GM12872 (cell line): ENCODE measurements around the gene MAGI2.

Source experiments
- TF ChIP-seq, protein P1 (sequence below): IDR thresholded peaks from 3 replicates; pipeline ENCODE4 v1.5.1; 2011; ENCODE audit warnings: low read depth, mild to moderate bottlenecking, low read length, moderate library complexity; ENCODE audit not compliant: insufficient read depth

MAGI2 gene

DNA sequence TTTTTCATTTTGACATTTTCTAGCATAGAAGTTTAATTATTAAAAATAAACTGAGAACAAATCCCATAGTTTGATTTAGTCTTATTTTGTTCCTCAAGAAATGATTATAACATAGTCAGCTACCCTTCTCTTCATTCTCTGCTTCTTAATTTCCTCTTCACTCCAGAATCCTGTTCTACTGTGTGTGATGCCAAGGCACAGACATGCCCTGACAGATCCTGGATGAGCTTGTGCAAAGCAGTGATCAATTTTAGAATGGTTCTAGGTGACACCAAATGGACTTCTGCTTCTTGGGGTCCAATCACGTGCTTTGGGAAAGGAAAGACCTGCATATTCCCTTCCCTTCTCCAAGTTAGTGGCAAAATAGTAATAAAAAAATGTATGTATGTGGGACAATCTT, 665.6 kb downstream of the MAGI2 start:
- TF ChIP-seq, protein P1, sequence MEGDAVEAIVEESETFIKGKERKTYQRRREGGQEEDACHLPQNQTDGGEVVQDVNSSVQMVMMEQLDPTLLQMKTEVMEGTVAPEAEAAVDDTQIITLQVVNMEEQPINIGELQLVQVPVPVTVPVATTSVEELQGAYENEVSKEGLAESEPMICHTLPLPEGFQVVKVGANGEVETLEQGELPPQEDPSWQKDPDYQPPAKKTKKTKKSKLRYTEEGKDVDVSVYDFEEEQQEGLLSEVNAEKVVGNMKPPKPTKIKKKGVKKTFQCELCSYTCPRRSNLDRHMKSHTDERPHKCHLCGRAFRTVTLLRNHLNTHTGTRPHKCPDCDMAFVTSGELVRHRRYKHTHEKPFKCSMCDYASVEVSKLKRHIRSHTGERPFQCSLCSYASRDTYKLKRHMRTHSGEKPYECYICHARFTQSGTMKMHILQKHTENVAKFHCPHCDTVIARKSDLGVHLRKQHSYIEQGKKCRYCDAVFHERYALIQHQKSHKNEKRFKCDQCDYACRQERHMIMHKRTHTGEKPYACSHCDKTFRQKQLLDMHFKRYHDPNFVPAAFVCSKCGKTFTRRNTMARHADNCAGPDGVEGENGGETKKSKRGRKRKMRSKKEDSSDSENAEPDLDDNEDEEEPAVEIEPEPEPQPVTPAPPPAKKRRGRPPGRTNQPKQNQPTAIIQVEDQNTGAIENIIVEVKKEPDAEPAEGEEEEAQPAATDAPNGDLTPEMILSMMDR: no peak

DNA sequence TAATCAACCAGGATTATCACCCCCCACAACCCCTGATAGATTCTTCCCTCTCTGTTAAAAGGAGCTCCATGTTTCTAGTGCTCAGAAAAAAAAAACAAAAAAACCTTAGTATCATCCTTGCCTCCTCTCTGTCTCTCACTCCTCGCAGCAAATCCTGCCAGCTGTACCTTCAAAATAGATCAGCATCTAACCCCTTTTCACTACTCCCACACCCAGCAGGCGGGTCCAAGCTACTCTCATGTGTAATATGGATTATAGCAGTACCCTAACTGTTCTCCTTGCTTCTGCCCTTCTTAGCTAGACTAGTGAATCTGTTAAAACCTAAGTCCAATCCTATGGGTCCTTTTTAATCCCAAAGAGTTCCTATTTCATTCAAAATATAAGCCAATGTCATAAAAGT, 667.4 kb downstream of the MAGI2 start:
- TF ChIP-seq, protein P1: no peak

DNA sequence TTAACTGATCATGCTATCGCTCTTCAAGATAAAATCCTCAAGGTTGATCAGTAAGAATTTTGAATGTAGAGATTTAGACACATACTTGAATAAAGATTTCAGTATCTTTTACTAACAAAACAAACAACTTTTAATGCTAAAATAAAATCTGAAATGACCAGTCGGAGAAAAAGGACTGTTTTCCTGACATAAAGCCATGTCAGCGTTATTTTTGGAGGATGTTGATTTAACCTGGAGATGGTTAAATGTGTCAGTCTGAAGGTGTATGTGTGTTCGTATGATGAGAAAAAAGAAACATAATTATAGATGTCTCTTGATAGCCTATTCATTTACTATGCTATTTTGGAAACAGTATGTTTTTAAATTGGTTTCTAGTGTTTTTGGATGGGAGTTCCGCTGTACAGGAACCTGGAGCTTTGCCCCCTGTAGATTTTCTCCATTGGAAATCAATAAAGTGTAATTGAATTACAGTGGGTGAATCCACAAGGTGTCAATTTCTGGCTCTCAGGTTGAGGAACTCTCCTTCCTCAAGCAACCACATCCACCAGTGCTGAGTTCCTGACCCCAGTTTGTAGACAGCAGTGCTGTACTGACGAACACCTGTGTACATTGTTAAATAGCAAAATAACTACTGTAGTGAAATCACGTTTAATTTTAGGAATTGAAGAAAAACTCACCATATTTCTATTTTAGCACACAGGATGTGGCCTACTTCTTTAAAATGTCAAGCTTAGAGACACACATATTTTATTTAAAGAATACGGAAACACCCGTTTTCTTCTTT, 670.1 kb downstream of the MAGI2 start:
- TF ChIP-seq, protein P1: no peak

DNA sequence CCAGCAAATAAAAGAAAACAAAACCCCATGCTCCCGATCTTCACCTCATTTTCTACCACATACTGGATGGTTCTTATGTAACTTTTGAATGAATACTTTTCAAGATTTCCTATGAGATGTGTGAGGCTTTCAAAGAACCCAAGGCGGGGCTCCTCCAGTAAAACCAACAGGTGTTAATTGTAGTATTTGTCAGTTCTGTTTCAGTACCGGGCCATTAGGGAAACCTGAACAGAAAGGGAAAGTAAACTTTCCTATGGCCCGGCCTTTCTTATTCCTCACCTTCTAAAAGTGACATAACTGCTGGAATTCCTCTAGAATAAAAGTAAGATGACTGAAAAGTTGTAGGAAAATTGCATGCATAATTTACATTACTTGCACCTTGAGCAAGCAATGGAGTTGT, 672.9 kb downstream of the MAGI2 start:
- TF ChIP-seq, protein P1: no peak

DNA sequence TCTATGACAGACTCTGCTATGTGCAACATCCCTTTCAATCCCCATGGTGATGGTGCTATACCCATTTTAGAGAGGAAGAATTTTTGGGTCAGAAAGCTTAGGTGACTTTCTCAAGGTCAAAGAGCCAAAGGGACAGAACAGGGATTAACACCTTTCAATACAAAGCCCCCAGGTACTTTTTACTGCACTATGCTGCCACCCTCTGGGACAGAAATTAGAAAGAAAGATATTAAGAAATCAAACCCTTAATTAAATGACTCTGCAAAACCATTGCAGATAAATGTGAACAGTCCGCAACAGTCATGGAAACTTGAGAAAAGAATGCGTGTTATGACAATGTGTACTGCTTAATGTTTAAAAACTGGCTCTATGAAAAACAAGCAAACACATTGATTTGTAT, 673.7 kb downstream of the MAGI2 start:
- TF ChIP-seq, protein P1: no peak

DNA sequence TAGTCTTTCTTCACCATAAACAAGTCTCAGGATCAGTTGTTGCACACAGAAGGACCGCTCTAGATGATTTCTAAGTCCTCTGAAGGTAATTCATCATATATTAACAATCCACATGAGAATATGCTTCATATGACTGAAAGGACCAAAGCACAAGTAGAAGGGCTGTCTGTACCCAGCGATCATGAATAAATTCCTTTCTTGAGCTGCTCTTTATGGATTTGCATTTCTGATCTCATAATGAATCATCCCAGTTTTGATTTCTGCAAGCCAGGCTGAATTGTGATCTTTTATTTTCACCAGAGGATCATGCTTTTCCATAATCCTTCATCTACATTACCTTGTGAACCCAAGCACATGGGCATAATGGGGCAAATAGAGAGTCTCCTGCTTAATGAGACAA, 675.6 kb downstream of the MAGI2 start:
- TF ChIP-seq, protein P1: no peak

DNA sequence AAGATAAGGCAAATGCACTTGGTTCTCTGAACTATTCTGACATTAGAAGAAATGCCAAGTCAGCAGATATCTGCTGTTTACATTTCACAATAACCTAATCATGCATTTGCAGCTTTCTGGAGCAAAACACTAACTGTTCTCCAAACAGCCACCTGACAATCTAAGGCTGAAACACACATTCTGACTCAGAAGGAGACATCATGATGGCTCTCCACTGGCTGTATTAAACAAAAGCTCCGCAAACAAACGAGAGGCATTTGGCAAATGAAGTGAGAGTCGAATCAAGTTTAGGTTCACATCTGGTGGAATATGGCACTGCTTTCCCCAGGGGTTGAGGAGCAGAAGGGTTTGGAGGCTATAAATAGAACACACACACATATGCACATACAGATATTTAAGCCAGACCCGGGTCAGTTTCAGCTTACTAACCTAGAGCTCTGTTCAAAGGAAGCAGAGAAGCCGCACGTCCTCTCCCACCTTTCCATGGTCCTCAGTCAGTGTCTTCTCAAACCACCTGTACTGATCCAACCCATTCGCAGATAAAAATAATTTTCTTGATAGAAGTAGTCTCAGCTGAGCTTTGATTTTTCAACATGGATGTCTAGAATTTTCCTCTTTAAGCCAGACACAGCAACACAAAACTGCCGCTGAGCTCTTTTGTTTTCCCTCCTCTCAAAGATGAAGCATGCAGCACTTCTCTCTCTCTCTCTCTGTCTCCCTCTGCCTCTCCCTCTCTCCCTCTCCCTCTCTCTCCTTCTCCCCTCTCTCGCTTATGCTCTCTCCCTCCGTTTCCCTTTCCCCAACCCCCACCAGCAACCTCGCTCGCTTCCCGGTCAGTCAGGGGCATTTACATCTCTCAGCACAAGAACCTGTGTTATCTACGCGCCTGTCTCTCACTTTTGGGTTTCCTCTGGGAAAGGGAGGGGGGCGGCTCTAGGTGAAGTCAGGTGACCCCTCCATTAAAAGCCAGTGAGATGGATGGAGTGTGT, 682.8 kb downstream of the MAGI2 start:
- TF ChIP-seq, protein P1: no peak
